Measurements from ENCODE around the gene MEIOC. TPM values are rescaled to one million over a fixed set of nuclear protein-coding genes. Genes with fewer than 3 reads are reported as not detected.

The MEIOC gene
- total RNA-seq, 1 experiment from 2014 or later, result 3.0 TPM

GRCh38 chr17:44651228-44651627 lies 5.0 kb upstream of the MEIOC start:
- H3K4me3 Mint-ChIP-seq, result no peak overlapping the region
- Histone ChIP-seq H3K56ac (ENCODE audit: insufficient read length, low read depth, low read length) (no peak overlapping the region), H2BK15ac (ENCODE audit: low read depth, low read length) (no peak overlapping the region), H3K4me1 (ENCODE audit: insufficient read depth, low read length) (no peaks in the 10 kb centered on the region), H2BK120ac (ENCODE audit: low read depth, low read length, poor library complexity, severe bottlenecking) (no peak overlapping the region), H3K4me2 (ENCODE audit: insufficient read depth, insufficient read length, low read length) (no peak overlapping the region), H2BK12ac (ENCODE audit: insufficient read length, low read depth, low read length) (no peak overlapping the region), H4K20me1 (ENCODE audit: control insufficient read depth, insufficient read depth, insufficient read length) (no peaks in the 10 kb centered on the region), H4K91ac (ENCODE audit: insufficient read length, low read depth, low read length) (no peak overlapping the region), H3K79me1 (ENCODE audit: insufficient read depth, low read depth, low read length, poor library complexity, severe bottlenecking) (no peaks in the 10 kb centered on the region), H2AFZ (ENCODE audit: low read length) (no peak overlapping the region), H2BK5ac (ENCODE audit: insufficient read length, low read length) (no peak overlapping the region), H3K27me3 (ENCODE audit: insufficient read depth, low read length) (peaks cover 6% of the 10 kb centered on the region), H3K9ac (ENCODE audit: extremely low read depth, insufficient read length, low read length) (no peak overlapping the region), H2AK5ac (ENCODE audit: insufficient read length, low read length) (no peak overlapping the region), H3K18ac (ENCODE audit: insufficient read length, low read depth, low read length) (no peak overlapping the region), H3K79me2 (ENCODE audit: insufficient read depth, low read length) (no peaks in the 10 kb centered on the region), H3T11ph (ENCODE audit: low read length) (no peak overlapping the region), H3K14ac (ENCODE audit: insufficient read depth, low read length) (no peak overlapping the region), H4K5ac (ENCODE audit: insufficient read length, low read depth, low read length) (no peak overlapping the region), H3K23me2 (ENCODE audit: insufficient read length, low read depth, low read length, poor library complexity, severe bottlenecking) (no peaks in the 10 kb centered on the region), H4K8ac (replicated peaks; ENCODE audit: insufficient read length, low read depth, low read length) (no peak overlapping the region), H3K27ac (ENCODE audit: insufficient read length, low read depth, low read length) (no peak overlapping the region), H3K23ac (ENCODE audit: insufficient read length, low read depth, low read length) (no peak overlapping the region), H2BK20ac (ENCODE audit: low read depth, low read length, poor library complexity, severe bottlenecking) (no peak overlapping the region), H3K4ac (ENCODE audit: low read depth, low read length) (no peak overlapping the region), H3K9me3 (ENCODE audit: control insufficient read depth, low read depth, low read length) (no peaks in the 10 kb centered on the region)
- H3K27ac Mint-ChIP-seq, result peak overlapping the region in 1 of 3 experiments; percentile 92; a peak in 1 of 7 replicates
- WGBS (ENCODE audit: extremely low coverage, insufficient read length, low lambda C conversion rate), result no CpG with 5 or more reads among the region's 5 CpGs
- H3K9me3 Mint-ChIP-seq, result peaks cover 6 to 9% of the 10 kb centered on the region in 2 experiments
- peaks cover 64% of the 10 kb centered on the region for H3K27me3 Mint-ChIP-seq (ENCODE audit: low read depth)
- H3K4me1 Mint-ChIP-seq, result no peaks in the 10 kb centered on the region
- no peak for TF ChIP-seq CTCF (conservative IDR thresholded peaks at IDR 0.05)
- H3K36me3 Mint-ChIP-seq (ENCODE audit: insufficient read depth in 1 of 3, low read depth in 3 of 3), result peaks cover 2 to 4% (median 2%) of the 10 kb centered on the region in 3 experiments; a peak in 3 of 7 replicates
- DNase-seq, result no peak

All from H9 (cell line).